GM12892 (cell line): ENCODE measurements around the gene DTL.
A peak's percentile ranks its signal among the peaks of the same experiment; 100 is the strongest.

Experiments
- DNase-seq: peaks from one replicate; pipeline ENCODE4 v3.0.0; 2011; ENCODE audit not compliant: insufficient read length
- FAIRE-seq: peaks from 2 replicates; lab custom pipeline; 2011; peaks lifted over from hg19 to GRCh38; lab: Jason Lieb, UNC
- POLR2A ChIP-seq: IDR thresholded peaks from 2 replicates; pipeline ENCODE4 v1.6.1; 2011; ENCODE audit warnings: low read depth, low read length, control low read depth
- POLR2AphosphoS5 ChIP-seq: IDR thresholded peaks from 2 replicates; pipeline ENCODE4 v1.6.1; 2011; ENCODE audit warnings: low read depth, low read length, control low read depth
- TAF1 ChIP-seq: IDR thresholded peaks from 2 replicates; pipeline ENCODE4 v1.6.1; 2011; ENCODE audit warnings: low read depth, mild to moderate bottlenecking, control low read depth, low read length, borderline replicate concordance

Gene DTL

DNA sequence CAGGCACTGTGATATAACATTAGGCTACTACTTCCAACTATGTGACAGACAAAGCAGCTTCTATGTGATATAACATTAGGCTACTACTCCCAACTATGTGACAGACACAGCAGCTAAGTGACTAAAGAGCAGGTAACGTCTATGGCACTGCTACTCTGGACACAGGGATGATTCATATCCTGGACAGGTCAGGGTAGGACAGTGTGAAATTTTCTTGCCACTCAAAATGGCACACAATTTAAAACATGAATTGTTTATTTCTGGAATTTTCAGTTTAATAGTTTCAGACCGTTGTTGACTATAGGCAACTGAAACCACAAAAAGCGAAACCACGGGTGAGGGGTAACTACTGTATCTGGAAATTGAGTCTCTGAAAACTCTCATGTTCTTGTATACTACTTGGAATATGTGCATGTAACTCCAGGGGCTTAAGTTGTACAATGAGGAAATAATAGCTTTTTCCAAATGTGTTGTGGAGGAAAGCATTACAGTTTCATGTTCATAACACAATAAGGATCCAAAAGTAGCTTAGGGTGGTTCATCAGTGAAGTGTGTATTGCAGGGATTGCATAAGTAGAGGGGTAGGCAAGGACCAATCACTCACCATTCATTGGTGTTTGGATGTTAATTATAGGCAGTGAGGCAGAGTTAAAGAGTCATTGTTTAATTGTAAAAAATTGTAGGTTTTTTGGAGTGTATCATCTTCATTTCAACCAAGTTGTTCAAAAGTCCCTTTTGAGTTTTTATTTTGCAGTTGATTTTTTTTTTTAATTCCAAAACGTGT, 5.3 kb downstream of the DTL start:
- DNase-seq = no peak
- TF ChIP-seq POLR2A (no peak), POLR2AphosphoS5 (no peak), TAF1 (no peak)
- FAIRE-seq = peak; percentile 76

DNA sequence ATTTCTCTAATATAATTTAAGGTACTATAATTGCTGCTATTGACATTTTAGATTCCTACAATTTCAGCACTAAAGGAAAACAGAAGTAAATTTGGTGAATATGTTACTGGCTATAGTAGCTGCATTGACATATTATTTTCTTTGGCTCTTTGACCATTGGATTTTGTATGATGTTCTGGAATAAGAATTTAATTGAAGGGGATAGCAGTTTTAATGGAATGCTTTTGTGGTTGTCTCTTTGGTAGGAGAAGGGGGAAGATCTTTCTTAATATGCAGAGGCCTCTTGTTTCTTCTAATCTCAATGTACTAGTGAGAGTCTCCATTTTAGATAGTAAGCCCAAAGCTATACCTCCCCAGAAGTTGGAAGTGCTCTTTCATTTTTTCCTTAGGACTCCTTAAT, 6.9 kb downstream of the DTL start:
- DNase-seq (no peak), FAIRE-seq (no peak)
- TF ChIP-seq TAF1 (no peak), POLR2A (no peak), POLR2AphosphoS5 (no peak)

DNA sequence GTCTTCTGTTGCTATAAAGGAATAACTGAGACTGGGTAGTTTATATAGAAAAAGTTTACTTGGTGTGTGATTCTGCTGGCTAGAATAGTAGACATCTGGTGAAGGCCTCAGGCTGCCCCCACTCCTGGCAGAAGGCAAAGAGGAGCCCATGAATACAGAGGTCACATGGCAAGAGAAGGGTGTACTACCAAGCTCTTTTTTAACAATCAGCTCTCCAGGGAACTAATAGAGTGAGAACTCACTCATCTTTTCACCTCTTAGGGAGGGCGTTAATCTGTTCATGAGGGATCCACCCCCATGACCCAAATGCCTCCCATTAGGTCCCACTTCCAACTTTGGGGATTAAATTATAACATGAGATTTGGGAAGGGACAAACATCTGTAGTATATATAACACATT, 9.3 kb downstream of the DTL start:
- TF ChIP-seq POLR2A (no peak), POLR2AphosphoS5 (no peak), TAF1 (no peak)

DNA sequence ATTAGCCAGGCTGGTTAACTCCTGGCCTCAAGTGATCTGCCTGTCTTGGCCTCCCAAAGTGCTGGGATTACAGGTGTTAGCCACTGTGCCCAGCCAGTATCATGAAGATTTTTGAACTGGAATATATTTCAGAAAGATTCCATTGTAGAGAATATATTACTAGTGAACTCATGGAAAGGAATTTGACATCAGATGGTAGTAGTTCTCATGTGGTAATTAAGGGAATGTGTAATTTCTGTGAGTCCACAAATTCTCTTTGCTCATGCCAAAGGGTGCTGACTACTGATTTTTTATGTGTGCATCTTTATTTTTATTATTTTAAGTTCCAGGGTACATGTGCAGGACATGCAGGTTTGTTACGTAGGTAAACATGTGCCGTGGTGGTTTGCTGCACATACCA, 10.4 kb downstream of the DTL start:
- TF ChIP-seq POLR2A (no peak), TAF1 (no peak), POLR2AphosphoS5 (no peak)
- DNase-seq = no peak
- FAIRE-seq = no peak

More for the DNA sequence above, 9.3 kb downstream of the DTL start:
- FAIRE-seq = no peak
- DNase-seq = no peak

DNA sequence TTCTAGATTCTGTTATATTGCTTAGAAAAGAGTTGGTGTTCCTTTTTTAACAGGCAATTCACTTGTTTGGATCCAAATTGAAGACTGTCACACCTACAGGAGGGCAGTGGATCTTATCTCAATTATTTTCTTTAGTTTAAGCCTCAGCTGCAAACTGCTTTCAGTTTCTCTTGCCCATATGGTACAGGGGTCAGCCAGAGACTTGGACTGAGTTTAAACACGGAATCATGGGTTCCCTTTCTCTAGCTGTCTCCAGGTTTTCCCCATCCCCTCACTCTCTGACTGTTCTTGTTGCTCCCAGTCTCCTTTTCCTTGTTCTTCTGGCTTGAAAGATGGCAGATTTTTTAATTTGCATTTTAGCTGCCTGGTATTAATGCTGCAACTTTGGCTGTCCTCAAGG, 18.4 kb downstream of the DTL start:
- FAIRE-seq (no peak), DNase-seq (no peak)
- TF ChIP-seq POLR2A (no peak), POLR2AphosphoS5 (no peak), TAF1 (no peak)

DNA sequence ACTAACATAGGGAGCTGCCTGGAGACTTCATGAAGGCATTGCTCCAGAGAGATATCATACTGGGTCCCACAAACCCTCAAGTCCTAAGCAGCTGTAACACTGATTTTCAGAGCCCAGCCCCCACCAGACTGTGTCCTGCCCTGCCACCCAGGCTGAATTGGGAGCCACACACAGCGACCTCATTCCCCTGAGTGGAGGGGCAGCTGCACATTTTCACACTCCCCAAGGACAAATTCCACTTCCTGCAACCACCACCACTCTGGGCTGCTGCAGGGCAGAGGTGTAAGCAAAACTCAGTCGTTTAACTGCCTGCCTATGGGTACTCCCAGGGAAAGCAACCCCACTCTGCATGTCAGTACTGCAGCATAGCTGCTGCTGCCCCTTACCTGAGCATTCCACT, 19.8 kb downstream of the DTL start:
- TF ChIP-seq TAF1 = no peak
- no peak for TF ChIP-seq POLR2A
- no peak for TF ChIP-seq POLR2AphosphoS5
- FAIRE-seq = no peak

DNA sequence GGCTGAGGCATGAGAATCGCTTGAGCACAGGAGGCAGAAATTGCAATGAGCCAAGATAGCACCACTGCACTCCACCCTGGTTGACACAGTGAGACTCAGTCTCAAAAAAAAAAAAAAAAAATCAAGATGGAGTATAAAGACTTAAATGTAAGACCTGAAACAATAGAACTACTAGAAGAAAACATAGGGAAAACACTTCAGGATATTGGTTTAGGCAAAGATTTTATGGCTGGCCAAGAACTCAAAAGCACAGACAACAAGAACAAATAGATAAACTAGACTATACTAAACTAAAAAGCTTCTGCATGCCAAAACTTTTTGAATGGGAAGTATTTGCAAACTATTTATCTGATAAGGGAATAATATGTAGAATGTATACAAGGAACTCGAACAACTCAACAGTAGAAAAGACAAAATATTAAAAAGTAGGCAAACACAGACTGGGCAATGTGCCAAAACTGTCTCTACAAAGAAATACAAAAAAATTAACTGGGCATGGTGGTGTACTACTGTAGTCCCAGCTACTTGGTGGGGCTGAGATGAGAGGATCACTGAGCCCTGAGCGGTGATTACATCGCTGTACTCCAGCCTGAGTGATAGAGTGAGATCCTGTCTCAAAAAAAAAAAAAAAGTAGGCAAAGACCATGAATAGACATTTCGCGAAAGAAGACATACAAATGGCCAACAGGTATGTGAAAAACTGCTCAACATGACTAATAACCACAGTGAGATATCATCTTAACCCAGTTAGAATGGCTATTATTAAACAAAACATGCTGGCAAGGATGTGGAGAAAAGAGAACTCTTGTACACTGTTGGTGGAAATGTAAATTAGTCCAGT, 25.3 kb downstream of the DTL start:
- DNase-seq = no peak
- TF ChIP-seq POLR2AphosphoS5 = no peak
- no peak for TF ChIP-seq TAF1
- TF ChIP-seq POLR2A = no peak
- FAIRE-seq = no peak

More for the DNA sequence above, 19.8 kb downstream of the DTL start:
- DNase-seq = no peak

DNA sequence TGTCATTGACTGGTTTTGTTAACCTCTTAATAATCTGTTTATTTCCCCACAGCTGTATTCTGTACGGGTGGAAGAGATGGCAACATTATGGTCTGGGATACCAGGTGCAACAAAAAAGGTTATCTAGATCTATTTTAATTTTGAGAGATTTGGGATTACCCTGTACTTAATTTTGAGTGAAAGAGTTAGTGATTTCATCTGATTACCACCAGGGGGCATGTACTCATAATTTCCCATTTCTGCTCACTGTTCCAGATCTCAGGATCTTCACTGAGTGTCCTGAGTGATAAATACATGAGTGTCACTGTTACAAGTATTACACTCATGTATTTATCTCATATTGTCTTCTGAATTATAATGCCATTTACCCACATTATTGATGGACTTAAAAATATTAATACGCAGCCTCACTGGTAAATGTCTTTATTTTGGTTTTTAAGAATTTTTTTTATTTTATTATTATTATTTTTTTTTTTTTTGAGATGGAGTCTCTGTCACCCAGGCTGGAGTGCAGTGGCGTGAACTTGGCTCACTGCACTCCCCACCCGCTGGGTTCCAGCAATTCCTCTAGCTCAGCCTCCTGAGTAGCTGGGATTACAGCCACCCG, 27.4 kb downstream of the DTL start:
- peak; percentile 67 for FAIRE-seq
- no peak for DNase-seq

DNA sequence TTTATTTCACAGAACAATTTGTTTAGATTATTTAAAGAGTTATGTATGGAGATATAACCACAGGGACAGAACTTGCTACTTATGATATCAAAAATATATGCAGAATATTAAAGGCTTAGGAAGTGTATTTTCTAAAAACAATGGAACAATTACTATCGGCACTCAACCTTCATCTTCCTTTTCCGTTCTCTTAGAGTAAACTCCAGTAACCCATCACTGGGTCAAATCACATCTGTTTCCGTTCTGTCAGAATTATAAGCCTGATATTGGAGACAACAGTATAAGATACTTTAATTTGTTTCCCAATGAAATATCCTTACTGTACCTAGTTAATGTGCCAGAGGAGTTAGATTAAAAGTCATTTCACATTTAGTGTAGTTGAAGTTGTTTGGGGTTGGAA, 32.2 kb downstream of the DTL start:
- FAIRE-seq = no peak
- TF ChIP-seq POLR2A (no peak), POLR2AphosphoS5 (no peak), TAF1 (no peak)

More for the DNA sequence above, 27.4 kb downstream of the DTL start:
- TF ChIP-seq POLR2AphosphoS5 (no peak), POLR2A (no peak), TAF1 (no peak)

DNA sequence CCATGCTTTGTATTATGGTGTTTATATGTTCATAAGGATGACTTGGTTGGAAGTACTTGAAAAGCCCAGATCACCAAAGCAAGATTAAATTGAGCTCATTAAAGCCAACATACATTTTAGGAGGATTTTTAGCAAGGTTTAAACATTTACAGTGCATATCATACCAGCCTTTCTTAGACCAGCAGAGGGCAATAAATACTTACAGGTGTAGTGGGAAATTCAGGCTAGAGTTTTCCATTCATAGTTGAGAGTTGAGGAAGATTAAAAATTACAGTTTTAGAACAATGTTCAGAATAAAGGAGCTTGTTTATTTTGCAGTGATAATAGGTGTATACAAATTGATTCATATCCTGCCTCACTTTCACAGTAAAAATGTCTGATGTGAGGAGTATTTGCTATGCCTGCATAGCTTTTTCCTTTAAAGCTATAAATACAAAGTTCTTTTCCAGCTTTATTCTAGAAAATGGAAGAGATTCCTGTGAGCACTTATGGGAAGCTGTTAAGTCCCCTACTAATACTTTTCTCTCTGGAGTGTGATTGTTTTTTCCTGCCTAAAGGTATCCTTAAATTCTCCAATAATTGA, 35.3 kb downstream of the DTL start:
- TF ChIP-seq POLR2A = no peak
- no peak for TF ChIP-seq POLR2AphosphoS5
- no peak for TF ChIP-seq TAF1
- DNase-seq = no peak
- FAIRE-seq = peak; percentile 30

More for the DNA sequence above, 32.2 kb downstream of the DTL start:
- no peak for DNase-seq

DNA sequence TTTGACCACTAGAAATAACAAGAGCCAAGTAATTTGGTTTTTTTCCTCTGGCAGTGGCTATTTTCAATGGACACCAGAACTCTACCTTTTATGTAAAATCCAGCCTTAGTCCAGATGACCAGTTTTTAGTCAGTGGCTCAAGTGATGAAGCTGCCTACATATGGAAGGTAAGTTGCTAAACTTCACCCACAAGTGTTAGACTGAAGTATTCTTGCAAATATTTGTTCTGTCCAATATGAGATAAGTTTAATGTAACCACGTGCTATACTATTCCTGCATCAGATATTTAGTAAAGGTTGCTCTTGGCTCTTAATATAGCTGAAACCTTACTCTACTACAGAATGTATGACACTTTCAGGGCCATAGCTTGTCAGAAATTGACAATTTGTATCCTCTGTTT, 36.5 kb downstream of the DTL start:
- DNase-seq (no peak), FAIRE-seq (no peak)
- TF ChIP-seq TAF1 (no peak), POLR2A (no peak), POLR2AphosphoS5 (no peak)

DNA sequence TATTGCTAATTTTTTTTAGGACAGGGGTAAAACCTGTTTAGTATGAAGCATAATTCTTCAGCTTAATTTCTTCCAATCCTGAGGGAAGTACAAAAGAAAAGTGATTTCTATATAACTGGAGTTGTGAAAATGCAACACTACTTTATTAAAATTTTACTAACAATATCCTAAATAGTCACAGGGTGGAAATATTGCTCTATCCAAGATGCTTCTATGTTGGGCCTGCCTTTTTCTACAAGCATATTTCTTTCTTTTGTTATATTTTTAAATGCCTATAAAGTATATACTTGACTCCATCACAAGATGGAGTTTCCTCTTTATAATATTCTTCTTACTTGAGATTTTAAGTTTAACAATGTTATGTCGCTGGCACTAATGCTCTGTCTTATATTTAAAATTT, 37.9 kb downstream of the DTL start:
- no peak for DNase-seq
- FAIRE-seq = no peak
- TF ChIP-seq POLR2AphosphoS5 (no peak), TAF1 (no peak), POLR2A (no peak)
